Measurements from ENCODE around the gene GPR15.

The GPR15 gene

DNA sequence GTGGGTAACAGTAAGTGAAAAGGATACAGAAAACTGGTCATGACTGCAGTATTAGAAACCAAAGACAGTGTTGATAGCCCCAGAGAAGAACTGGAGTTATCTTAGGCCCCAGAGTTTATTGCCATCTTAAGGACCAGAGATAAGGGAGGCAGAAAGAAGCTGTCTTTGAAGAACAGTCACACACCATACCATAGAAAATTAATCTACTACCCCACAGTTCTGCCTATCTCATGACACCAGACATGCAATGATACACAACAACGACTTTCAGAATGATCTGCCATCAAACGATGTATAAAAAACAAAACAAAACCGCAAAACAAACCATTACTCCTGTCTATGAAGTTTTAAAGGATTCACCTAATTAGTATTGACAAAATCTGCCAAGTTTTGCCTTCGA, 52.0 kb downstream of the GPR15 start:
- no peaks in the 10 kb centered on the region for H3K9me3 ChIP-seq (ENCODE audit: control insufficient read depth in 2 of 2, low read length in 2 of 2)
- H3K27ac ChIP-seq (ENCODE audit: low read depth in 2 of 2, low read length in 2 of 2) = no peak overlapping the region
- no peaks in the 10 kb centered on the region for H3K4me1 ChIP-seq (ENCODE audit: control insufficient read depth in 2 of 2, insufficient read depth in 2 of 2, low read length in 2 of 2)
- H3K27me3 ChIP-seq (ENCODE audit: control insufficient read depth in 2 of 2, insufficient read depth in 2 of 2, low read length in 2 of 2) = no peaks in the 10 kb centered on the region
- peaks cover 27% of the 10 kb centered on the region in 2 donors for H3K36me3 ChIP-seq (ENCODE audit: control insufficient read depth in 2 of 2, insufficient read depth in 2 of 2, low read length in 2 of 2)
- no peak overlapping the region for H3K9ac ChIP-seq (ENCODE audit: low read depth in 1 of 2, low read length in 2 of 2)
- no peak overlapping the region for H3K4me3 ChIP-seq (ENCODE audit: low read length in 2 of 2)
